K562 (cell line): ENCODE results near the gene RNASEH2A. TPM values are rescaled to one million over a fixed set of nuclear protein-coding genes. Genes with fewer than 3 reads are reported as not detected.

Source experiments
- ATAC-seq: fragments of 200-7000 bp; cut with Tn5 transposase; 3 replicates; pipeline ENCODE4 v1.9.1; 2020; ENCODE audit warnings: moderate library complexity
- BruUV-seq: library from RNA; stranded (reverse); fragments of 400-500 nt; replicated peaks from 2 replicates; lab custom pipeline; 2021; lab: Mats Ljungman, UMichigan
- CTCF ChIA-PET: fragments of 300-600 bp; formaldehyde crosslinking; extraction: SDS; loops from one replicate; lab custom pipeline; 2021; ENCODE audit warnings: low intra/inter-chr PET ratio; lab: Yijun Ruan, JAX
- POLR2A ChIA-PET: fragments of 300-600, 350-650 bp; sonication (Branson Sonifier 250); formaldehyde crosslinking; extraction: SDS; loops from one replicate; lab custom pipeline; 2021; ENCODE audit warnings: antibody characterized with exemption, inconsistent platforms; lab: Yijun Ruan, JAX
- DNase-seq, 4 experiments: peaks; one replicate each; pipeline versions ENCODE4 v3.0.0 to v3.0.0-alpha.2; 2011 to 2018; ENCODE audit warnings: low spot score in 3 of 4, mixed read lengths in 3 of 4; ENCODE audit errors: extremely low read depth in 1 of 4
- FAIRE-seq: peaks from 2 replicates; lab custom pipeline; 2011; peaks lifted over from hg19 to GRCh38; lab: Jason Lieb, UNC
- H2AFZ ChIP-seq: 2 replicates; pipeline ENCODE4 v1.6.0; 2011; ENCODE audit warnings: low read depth, low read length, control low read depth, inconsistent platforms
- H3K27ac ChIP-seq: fragments of 200-600 bp; 3 replicates; pipeline ENCODE4 v1.8.0; 2011; ENCODE audit warnings: low read depth, mild to moderate bottlenecking, control low read depth, inconsistent platforms, low read length, moderate library complexity, mixed read lengths; ENCODE audit errors: extremely low read depth
- H3K27me3 ChIP-seq, 2 experiments: fragments of 300-600 bp in 1 of 2; 2 replicates in 1 of 2; 3 replicates in 1 of 2; pipeline versions ENCODE4 v1.6.0 to v1.8.0; 2011; ENCODE audit warnings: inconsistent platforms in 2 of 2, low read length in 2 of 2, mild to moderate bottlenecking in 1 of 2, mixed read lengths in 1 of 2, moderate library complexity in 1 of 2; ENCODE audit not compliant: control insufficient read depth in 2 of 2, insufficient read depth in 2 of 2
- H3K36me3 ChIP-seq: fragments of 300-600 bp; 3 replicates; pipeline ENCODE4 v1.8.0; 2011; ENCODE audit warnings: mild to moderate bottlenecking, low read length, inconsistent platforms; ENCODE audit not compliant: control insufficient read depth, insufficient read depth
- H3K4me1 ChIP-seq, 2 experiments: fragments of 200-600 bp in 1 of 2; replicated peaks in 1 of 2; 2 replicates in 1 of 2; 3 replicates in 1 of 2; pipeline versions ENCODE4 v1.5.1 to v1.8.0; 2011; ENCODE audit warnings: inconsistent platforms in 2 of 2, low read length in 2 of 2, mild to moderate bottlenecking in 1 of 2, mixed read lengths in 1 of 2, moderate library complexity in 1 of 2; ENCODE audit not compliant: control insufficient read depth in 2 of 2, insufficient read depth in 2 of 2
- H3K4me2 ChIP-seq: 2 replicates; pipeline ENCODE4 v1.6.1; 2011; ENCODE audit warnings: low read length, control low read depth, inconsistent platforms, mixed read lengths; ENCODE audit not compliant: insufficient read depth
- H3K4me3 ChIP-seq: fragments of 200-600 bp; sonication (generic), shearing (Covaris generic); 2 replicates; pipeline ENCODE4 v1.5.1; 2016; ENCODE audit warnings: control low read depth, inconsistent platforms
- H3K79me2 ChIP-seq: fragments of 200-600 bp; 3 replicates; pipeline ENCODE4 v1.8.0; 2011; ENCODE audit warnings: low read length, inconsistent platforms; ENCODE audit not compliant: control insufficient read depth, insufficient read depth
- H3K9ac ChIP-seq, 2 experiments: 2 replicates each; pipeline versions ENCODE4 v1.6.0 to v1.6.1; 2011; ENCODE audit warnings: low read depth in 2 of 2, low read length in 2 of 2, control low read depth in 1 of 2, inconsistent platforms in 1 of 2, mild to moderate bottlenecking in 1 of 2, mixed read lengths in 1 of 2; ENCODE audit not compliant: insufficient read depth in 1 of 2
- H3K9me1 ChIP-seq: one replicate; pipeline ENCODE4 v1.6.0; 2011; ENCODE audit warnings: inconsistent platforms, mild to moderate bottlenecking, low read length, moderate library complexity; ENCODE audit not compliant: control insufficient read depth, insufficient read depth
- H3K9me3 ChIP-seq: replicated peaks from 2 replicates; pipeline ENCODE4 v1.5.1; 2011; ENCODE audit warnings: low read depth, low read length, inconsistent platforms; ENCODE audit not compliant: control insufficient read depth, insufficient read depth
- H4K20me1 ChIP-seq: replicated peaks from 2 replicates; pipeline ENCODE4 v1.6.1; 2011; ENCODE audit warnings: low read length, inconsistent platforms, mixed read lengths; ENCODE audit not compliant: control insufficient read depth, insufficient read depth
- CHD1 ChIP-seq: fragments of 200-600 bp; sonication (generic); IDR thresholded peaks from one replicate; pipeline ENCODE4 v1.6.1; 2012; ENCODE audit warnings: mild to moderate bottlenecking, moderate library complexity, low read length, inconsistent platforms
- EGR1 ChIP-seq: fragments of 450-650 bp; conservative IDR thresholded peaks from 2 replicates; pipeline ENCODE4 v1.6.1; 2017; ENCODE audit warnings: mild to moderate bottlenecking
- ESRRB ChIP-seq: fragments of 250-450 bp; sonication (Bioruptor Pico); IDR thresholded peaks from 2 replicates; pipeline ENCODE4 v1.5.0; 2020; ENCODE audit warnings: mild to moderate bottlenecking, moderate library complexity, borderline replicate concordance
- NBN ChIP-seq: fragments of 450-650 bp; IDR thresholded peaks from 2 replicates; pipeline ENCODE4 v1.6.1; 2016; ENCODE audit warnings: low read depth, mild to moderate bottlenecking
- NFIC ChIP-seq: fragments of 450-650 bp; IDR thresholded peaks from 2 replicates; pipeline ENCODE4 v1.6.1; 2017; ENCODE audit warnings: mild to moderate bottlenecking, inconsistent platforms
- RFX7 ChIP-seq: fragments of 250-450 bp; sonication (Bioruptor Pico); IDR thresholded peaks from 2 replicates; pipeline ENCODE4 v1.5.1; 2021; ENCODE audit warnings: mild to moderate bottlenecking
- SIN3B ChIP-seq: fragments of 450-650 bp; IDR thresholded peaks from 2 replicates; pipeline ENCODE4 v1.6.1; 2017; ENCODE audit warnings: low read depth, mild to moderate bottlenecking, moderate library complexity
- TCF7 ChIP-seq: sonication (generic); IDR thresholded peaks from 2 replicates; pipeline ENCODE4 v1.6.1; 2016; ENCODE audit warnings: antibody characterized with exemption, borderline replicate concordance
- ZNF561 ChIP-seq: fragments of 450-650 bp; formaldehyde crosslinking; conservative IDR thresholded peaks from 2 replicates; pipeline ENCODE4 v1.4.0; 2020; ENCODE audit warnings: mild to moderate bottlenecking, moderate library complexity
- ZNF77 ChIP-seq: fragments of 250-450 bp; sonication (Bioruptor Pico); IDR thresholded peaks from 2 replicates; pipeline ENCODE4 v1.5.0; 2020
- WGBS: fragments of 100-300 bp; shearing (Covaris generic); methylation state at CpG from one replicate; pipeline ENCODE4 v1.1.6; 2016; ENCODE audit warnings: low coverage, mixed read lengths; ENCODE audit not compliant: insufficient coverage; ENCODE audit errors: missing lambda C conversion rate; 5-methylcytosine and 5-hydroxymethylcytosine counted together
- in situ Hi-C: fragments of 300-500 bp; cut with MboI; formaldehyde crosslinking; loops from 4 replicates; pipeline ENCODE4 v1.15.0; 2018; ENCODE audit warnings: inconsistent platforms, mixed read lengths
- intact Hi-C: fragments of 100-400 bp; cut with micrococcal nuclease; formaldehyde crosslinking; loops from 2 replicates; pipeline ENCODE4 v1.14.2; 2022
- polyA plus RNA-seq, 8 experiments: library from polyadenylated mRNA; depleted of rRNA in 4 of 8; stranded (reverse) in 5 of 8; unstranded in 3 of 8; fragments of >200 nt; fragmentation: Nextera tagmentation in 2 of 8; fragmentation: Illumina TruSeq in 1 of 8; extraction: Ambion mirVana in 2 of 8; extraction: Trizol in 1 of 8; gene quantifications; 2 replicates each; pipeline versions ENCODE4 v1.2.1 to v1.2.3, GENCODE V29; 2011 to 2014; ENCODE audit warnings: inconsistent platforms in 1 of 8, missing spikeins in 1 of 8
- total RNA-seq, 7 experiments: library from RNA; depleted of rRNA in 6 of 7; stranded (reverse); fragments of >200 nt in 6 of 7; fragmentation: Illumina TruSeq in 2 of 7; extraction: Trizol in 2 of 7; gene quantifications; 2 replicates each; pipeline versions ENCODE4 v1.2.1 to v1.2.3, GENCODE V29; 2011 to 2021; ENCODE audit warnings: low replicate concordance in 1 of 7
- TF ChIP-seq, protein P1 (sequence below), 2 experiments: fragments of 450-650 bp in 1 of 2; IDR thresholded peaks; 2 replicates each; pipeline ENCODE4 v1.6.1; 2011 to 2017; ENCODE audit warnings: low read depth in 2 of 2, antibody characterized with exemption in 1 of 2, borderline replicate concordance in 1 of 2, low read length in 1 of 2, mild to moderate bottlenecking in 1 of 2, mixed read lengths in 1 of 2; ENCODE audit not compliant: control insufficient read depth in 1 of 2
- TF ChIP-seq, protein P2 (sequence below), 2 experiments: fragments of 150-350 bp in 1 of 2; IDR thresholded peaks; 2 replicates each; pipeline ENCODE4 v1.6.1; 2012 to 2016; ENCODE audit warnings: low read depth in 2 of 2, low read length in 2 of 2, mild to moderate bottlenecking in 1 of 2, moderate library complexity in 1 of 2
- TF ChIP-seq, protein P3 (sequence below): fragments of 250-450 bp; sonication (Bioruptor Pico); IDR thresholded peaks from 2 replicates; pipeline ENCODE4 v1.4.0; 2020; ENCODE audit warnings: mild to moderate bottlenecking

RNASEH2A gene
- total and polyA plus RNA-seq, 9 of the 15 experiments (the other 6 are each of a cell fraction or from before 2014, with no cell fraction given) = 22.3 to 78.0 (median 61.7) TPM

DNA sequence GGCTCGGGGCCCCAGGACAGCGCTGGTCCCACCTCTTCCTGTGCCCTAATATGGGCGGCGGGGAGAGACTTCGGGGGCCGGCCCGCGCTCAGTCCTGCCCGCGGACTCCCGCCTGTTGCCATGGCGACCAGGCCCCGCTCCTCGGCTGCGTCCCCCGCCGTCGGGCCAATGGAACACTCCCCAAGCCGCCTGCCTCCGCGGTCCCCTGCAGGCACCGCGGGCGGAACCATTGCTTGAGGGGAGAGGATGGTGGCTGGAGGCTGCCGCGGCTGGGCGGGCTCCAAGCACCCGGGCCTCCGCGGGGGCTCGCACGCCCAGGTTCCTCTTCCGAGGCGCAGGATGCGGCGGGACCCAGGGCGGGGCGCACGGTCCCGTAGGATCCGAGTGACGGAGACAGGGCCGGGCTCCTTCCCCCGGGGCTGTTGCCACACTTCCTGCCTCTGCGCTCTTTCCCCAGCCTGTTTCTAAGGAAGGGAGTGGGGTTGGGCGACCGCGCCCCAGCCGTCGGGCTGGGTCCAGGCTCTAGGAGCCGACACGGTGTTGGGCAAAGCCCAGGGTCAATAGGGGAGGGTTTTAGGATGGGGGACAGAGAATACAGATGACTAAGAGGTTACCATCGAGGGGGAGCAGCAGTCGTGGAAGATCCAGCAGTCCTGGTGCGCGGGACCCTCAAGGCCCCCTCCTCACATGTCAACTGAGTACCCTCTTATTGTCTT, 16.3 kb upstream of the RNASEH2A start:
- H3K4me2 ChIP-seq = peak overlapping the region; percentile 96
- WGBS = 1% methylated on average over 48 of the region's 56 CpGs
- H3K4me1 ChIP-seq = peaks cover 46 to 82% of the 10 kb centered on the region in 2 experiments
- CTCF ChIA-PET = no interaction called here
- H3K27me3 ChIP-seq = no peaks in the 10 kb centered on the region
- BruUV-seq = no TSS peak
- H3K79me2 ChIP-seq = peaks cover 36% of the 10 kb centered on the region
- peak overlapping the region; percentile 60 to 87 for H3K9ac ChIP-seq
- H2AFZ ChIP-seq = peak overlapping the region; percentile 58
- H3K9me3 ChIP-seq = no peaks in the 10 kb centered on the region
- H3K27ac ChIP-seq = peak overlapping the region; percentile 89
- intact Hi-C loops (loop anchor here (10.0 kb wide), 1 partner anchor 225 kb away; no protein-coding TSS in a partner anchor), in situ Hi-C loops (no loop called here)
- DNase-seq = peak; percentile 88 to 97 (median 92)
- no peaks in the 10 kb centered on the region for H3K36me3 ChIP-seq
- peaks cover 13% of the 10 kb centered on the region; the same call in 1 of the 2 replicates for H4K20me1 ChIP-seq
- ATAC-seq = peak; percentile 70
- peak; percentile 42 for FAIRE-seq
- H3K9me1 ChIP-seq = no peaks in the 10 kb centered on the region
- H3K4me3 ChIP-seq = peak overlapping the region; percentile 83
- POLR2A ChIA-PET = interaction anchor here (0.7 to 3.5 kb wide), 7 partner anchors 8 to 179 kb away, joined by 3 to 39 read pairs (median 4); partner anchors contain the start of genes BEST2, GCDH, ZNF490 and ZNF791
- TF ChIP-seq EGR1 = peak; percentile 57
- TF ChIP-seq ZNF561 (CRISPR knock-in tag) = no peak
- no peak for TF ChIP-seq TCF7
- TF ChIP-seq, protein P1, sequence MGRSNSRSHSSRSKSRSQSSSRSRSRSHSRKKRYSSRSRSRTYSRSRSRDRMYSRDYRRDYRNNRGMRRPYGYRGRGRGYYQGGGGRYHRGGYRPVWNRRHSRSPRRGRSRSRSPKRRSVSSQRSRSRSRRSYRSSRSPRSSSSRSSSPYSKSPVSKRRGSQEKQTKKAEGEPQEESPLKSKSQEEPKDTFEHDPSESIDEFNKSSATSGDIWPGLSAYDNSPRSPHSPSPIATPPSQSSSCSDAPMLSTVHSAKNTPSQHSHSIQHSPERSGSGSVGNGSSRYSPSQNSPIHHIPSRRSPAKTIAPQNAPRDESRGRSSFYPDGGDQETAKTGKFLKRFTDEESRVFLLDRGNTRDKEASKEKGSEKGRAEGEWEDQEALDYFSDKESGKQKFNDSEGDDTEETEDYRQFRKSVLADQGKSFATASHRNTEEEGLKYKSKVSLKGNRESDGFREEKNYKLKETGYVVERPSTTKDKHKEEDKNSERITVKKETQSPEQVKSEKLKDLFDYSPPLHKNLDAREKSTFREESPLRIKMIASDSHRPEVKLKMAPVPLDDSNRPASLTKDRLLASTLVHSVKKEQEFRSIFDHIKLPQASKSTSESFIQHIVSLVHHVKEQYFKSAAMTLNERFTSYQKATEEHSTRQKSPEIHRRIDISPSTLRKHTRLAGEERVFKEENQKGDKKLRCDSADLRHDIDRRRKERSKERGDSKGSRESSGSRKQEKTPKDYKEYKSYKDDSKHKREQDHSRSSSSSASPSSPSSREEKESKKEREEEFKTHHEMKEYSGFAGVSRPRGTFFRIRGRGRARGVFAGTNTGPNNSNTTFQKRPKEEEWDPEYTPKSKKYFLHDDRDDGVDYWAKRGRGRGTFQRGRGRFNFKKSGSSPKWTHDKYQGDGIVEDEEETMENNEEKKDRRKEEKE (IDR thresholded peaks at IDR 0.05; ENCODE audit: borderline replicate concordance in 1 of 2, control insufficient read depth in 1 of 2, low read depth in 2 of 2, low read length in 1 of 2) = peak in 1 of 2 experiments; percentile 91; a peak in 2 of 4 replicates
- no peak for TF ChIP-seq RFX7 (CRISPR knock-in tag)
- no peak for TF ChIP-seq ESRRB (CRISPR knock-in tag)
- TF ChIP-seq SIN3B = peak; percentile 49
- peak; percentile 79 for TF ChIP-seq NFIC
- TF ChIP-seq ZNF77 (CRISPR knock-in tag) = no peak
- TF ChIP-seq, protein P2, sequence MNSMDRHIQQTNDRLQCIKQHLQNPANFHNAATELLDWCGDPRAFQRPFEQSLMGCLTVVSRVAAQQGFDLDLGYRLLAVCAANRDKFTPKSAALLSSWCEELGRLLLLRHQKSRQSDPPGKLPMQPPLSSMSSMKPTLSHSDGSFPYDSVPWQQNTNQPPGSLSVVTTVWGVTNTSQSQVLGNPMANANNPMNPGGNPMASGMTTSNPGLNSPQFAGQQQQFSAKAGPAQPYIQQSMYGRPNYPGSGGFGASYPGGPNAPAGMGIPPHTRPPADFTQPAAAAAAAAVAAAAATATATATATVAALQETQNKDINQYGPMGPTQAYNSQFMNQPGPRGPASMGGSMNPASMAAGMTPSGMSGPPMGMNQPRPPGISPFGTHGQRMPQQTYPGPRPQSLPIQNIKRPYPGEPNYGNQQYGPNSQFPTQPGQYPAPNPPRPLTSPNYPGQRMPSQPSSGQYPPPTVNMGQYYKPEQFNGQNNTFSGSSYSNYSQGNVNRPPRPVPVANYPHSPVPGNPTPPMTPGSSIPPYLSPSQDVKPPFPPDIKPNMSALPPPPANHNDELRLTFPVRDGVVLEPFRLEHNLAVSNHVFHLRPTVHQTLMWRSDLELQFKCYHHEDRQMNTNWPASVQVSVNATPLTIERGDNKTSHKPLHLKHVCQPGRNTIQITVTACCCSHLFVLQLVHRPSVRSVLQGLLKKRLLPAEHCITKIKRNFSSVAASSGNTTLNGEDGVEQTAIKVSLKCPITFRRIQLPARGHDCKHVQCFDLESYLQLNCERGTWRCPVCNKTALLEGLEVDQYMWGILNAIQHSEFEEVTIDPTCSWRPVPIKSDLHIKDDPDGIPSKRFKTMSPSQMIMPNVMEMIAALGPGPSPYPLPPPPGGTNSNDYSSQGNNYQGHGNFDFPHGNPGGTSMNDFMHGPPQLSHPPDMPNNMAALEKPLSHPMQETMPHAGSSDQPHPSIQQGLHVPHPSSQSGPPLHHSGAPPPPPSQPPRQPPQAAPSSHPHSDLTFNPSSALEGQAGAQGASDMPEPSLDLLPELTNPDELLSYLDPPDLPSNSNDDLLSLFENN (IDR thresholded peaks at IDR 0.05; ENCODE audit: low read depth in 2 of 2, low read length in 2 of 2) = no peak
- TF ChIP-seq, protein P3, sequence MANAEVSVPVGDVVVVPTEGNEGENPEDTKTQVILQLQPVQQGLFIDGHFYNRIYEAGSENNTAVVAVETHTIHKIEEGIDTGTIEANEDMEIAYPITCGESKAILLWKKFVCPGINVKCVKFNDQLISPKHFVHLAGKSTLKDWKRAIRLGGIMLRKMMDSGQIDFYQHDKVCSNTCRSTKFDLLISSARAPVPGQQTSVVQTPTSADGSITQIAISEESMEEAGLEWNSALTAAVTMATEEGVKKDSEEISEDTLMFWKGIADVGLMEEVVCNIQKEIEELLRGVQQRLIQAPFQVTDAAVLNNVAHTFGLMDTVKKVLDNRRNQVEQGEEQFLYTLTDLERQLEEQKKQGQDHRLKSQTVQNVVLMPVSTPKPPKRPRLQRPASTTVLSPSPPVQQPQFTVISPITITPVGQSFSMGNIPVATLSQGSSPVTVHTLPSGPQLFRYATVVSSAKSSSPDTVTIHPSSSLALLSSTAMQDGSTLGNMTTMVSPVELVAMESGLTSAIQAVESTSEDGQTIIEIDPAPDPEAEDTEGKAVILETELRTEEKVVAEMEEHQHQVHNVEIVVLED (CRISPR knock-in tag) = peak; percentile 44; the same call in 1 of the 2 replicates
- TF ChIP-seq NBN = peak; percentile 39; the same call in 1 of the 2 replicates
- TF ChIP-seq CHD1 = no peak
